ENCODE results near the gene TEAD2. TPM values are rescaled to one million over a fixed set of nuclear protein-coding genes. Genes with fewer than 3 reads are reported as not detected.

Gene TEAD2
- total RNA-seq, 2 donors from 2014 or later: 11.8 to 18.0 TPM

DNA sequence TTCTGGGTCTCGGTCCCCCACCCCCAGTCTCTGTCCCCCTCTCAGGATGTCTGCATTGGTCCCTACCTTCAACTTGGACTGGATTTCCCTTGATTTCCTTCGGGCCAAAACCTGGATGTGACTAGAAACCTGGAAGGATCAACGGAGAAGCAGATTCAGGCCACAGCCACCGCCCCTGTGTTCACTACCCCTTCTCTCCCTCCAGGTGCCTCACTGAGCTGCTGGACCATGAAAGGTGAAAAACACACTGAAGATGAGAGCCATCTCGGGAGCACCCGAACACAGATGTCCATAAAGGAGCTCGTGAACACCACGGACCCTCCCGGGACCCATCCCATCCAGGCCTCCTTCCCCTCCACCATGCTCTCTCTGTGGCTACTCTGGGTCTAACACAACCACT, 5.0 kb downstream of the TEAD2 start:
- DNase-seq: no peak
- intact Hi-C loops (cut with DNase I, micrococcal nuclease): no loop called here
- ATAC-seq: no peak

GRCh38 chr19:49356382-49356781, 5.8 kb downstream of the TEAD2 start:
- intact Hi-C loops (cut with DNase I, micrococcal nuclease): no loop called here
- no peak for ATAC-seq
- DNase-seq: no peak

GRCh38 chr19:49355909-49356353, 6.3 kb downstream of the TEAD2 start:
- intact Hi-C loops (cut with DNase I, micrococcal nuclease): no loop called here
- ATAC-seq (no peak), DNase-seq (no peak)

- ATAC-seq: no peak
- DNase-seq: no peak
- intact Hi-C loops (cut with DNase I, micrococcal nuclease): no loop called here
These were observed 12.6 kb downstream of the TEAD2 start for GRCh38 chr19:49349567-49349966.

DNA sequence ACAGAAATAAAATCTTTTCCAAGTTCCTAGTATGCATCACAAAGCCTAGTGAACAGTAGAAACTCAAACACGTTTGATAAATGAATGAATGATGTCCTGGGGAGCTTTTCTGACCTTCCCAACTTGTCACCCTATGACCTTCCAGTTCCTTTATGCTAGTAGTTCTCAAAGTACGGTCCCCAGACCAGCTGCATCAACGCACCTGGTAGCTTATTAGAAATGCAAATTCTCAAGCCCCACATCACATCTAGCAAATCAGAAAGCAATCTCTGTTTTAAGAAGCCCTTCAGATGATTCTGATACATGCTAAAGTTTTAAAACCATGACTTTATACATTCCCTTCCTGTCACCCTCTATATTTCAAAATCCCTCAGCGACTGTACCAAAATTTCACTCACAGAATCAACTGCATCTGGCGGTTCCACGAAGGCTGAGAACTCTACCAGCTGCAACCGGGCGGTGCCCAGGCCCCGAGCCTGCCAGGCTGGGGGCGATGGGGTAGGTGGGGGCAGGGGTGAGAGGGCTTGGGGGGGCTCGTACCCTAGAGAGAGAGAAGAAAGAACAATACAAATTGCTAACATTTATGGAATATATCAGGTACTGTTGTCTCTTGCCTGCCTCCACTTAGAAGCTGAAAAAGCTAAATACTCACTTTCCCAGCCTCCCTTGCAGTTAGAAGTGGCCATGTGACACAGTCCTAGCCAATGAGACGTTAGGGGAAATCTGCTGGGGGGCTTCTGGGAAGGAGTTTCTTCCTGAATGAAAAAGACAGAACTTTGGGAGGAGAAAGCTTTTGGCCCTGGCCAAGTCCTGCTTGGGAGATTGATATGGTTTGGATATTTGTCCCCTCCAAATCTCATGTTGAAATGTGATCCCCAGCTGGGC, 13.7 kb downstream of the TEAD2 start:
- DNase-seq: no peak
- intact Hi-C loops (cut with DNase I, micrococcal nuclease): no loop called here
- no peak for ATAC-seq

DNA sequence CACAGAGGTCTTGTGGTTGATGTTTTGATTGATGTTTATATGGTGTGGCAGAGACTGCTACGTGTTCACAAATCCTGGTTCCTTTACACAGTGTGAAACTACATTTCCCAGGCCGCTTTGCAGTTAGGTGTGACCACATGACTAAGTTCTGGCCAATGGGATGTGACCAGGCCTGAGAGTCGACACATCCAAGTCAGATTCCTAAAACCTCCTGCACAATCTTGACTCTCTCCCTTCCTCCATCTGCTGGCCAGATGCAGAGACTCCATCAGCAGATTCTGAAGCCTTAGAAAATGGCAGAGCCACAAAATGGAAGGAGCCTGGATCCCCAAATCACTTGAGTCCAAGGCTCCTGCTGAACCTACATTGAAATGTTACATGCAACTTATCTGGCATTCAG, 14.4 kb downstream of the TEAD2 start:
- intact Hi-C loops (cut with DNase I, micrococcal nuclease): no loop called here
- ATAC-seq (peak; percentile 50), DNase-seq (no peak)

DNA sequence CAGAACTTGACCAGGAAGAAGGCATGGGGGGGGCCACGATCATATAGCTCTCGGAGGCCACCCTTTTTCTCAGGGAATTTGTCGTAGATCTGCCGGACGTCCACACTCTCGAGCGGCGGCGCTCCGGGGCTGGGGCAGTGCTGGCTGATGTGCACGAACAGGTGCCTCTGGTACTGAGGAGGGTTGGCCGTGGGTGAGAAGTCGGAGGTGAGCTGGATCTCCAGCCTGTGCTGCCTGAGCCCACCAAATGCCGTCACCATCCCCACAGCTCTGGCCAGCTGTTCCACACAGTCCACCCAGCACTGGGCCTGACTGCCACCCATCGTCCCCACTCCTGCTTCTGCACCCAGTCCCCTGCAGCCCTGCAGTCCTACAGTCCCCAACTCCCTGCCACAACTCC, 15.0 kb downstream of the TEAD2 start:
- ATAC-seq (no peak), DNase-seq (no peak)

DNA sequence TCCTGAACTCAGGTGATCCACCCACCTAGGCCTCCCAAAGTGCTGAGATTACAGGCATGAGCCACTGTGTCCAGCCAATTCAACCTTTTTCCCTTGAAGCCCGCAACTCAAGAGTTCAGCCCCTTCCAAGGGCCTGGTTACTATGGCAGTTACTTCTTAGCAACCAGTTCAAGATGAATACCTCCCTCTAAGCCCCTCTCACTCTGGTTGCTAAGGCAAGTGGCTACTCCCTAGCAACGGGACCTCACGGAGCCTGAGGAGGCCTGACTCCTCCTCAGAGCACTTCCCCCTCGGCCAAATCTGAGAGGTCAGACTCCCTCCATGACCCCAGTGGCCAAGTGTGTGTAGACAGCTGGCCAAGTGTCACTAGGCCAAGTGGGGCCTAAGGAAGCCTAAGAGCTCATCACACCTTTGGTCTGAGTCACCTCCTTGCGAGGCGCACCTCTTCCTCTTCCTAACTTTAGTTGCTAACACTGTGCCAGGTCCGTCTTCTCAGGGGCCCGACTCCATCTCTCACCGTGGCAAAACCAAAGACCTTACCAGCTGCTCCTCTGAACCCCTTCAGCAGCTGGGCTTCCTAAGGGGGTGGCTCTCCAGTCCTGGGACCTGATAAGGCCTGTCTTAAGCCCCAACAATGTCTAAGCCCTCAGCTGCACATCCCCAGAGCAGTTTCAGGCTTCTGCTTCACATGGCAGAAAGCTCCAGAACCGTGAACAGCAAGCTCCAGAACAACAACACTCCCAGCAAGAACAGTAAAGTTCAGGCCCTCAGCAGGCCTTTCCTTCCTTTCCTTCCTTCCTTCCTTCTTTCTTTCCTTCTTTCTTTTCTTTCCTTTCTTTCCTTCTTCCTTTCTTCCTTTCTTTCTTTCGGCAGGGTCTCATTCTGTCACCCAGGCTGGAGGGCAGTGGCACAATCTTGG, 17.5 kb downstream of the TEAD2 start:
- ATAC-seq: no peak
- intact Hi-C loops (cut with DNase I, micrococcal nuclease): no loop called here
- DNase-seq: no peak

More for the DNA sequence above, 15.0 kb downstream of the TEAD2 start:
- intact Hi-C loops (cut with DNase I, micrococcal nuclease): no loop called here

DNA sequence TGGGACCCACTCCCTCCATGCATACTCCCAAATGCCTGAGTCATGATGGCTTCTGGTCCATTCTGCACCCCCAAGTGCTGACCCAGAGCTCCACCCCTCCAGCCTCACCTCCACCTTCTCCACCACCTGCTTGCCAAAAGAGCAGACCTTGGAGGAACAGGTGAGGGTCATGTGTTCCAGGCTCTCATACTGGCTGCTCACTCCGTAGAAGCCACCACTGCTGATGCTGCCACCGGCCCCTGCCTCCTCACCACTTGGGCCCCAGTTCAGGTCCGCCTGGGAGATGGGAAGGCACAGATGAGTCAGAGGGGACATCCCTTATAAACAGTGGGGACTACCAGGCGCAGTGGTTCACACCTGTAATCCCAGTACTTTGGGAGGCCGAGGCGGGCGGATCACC, 19.1 kb downstream of the TEAD2 start:
- ATAC-seq (no peak), DNase-seq (no peak)
- intact Hi-C loops (cut with DNase I, micrococcal nuclease): no loop called here

DNA sequence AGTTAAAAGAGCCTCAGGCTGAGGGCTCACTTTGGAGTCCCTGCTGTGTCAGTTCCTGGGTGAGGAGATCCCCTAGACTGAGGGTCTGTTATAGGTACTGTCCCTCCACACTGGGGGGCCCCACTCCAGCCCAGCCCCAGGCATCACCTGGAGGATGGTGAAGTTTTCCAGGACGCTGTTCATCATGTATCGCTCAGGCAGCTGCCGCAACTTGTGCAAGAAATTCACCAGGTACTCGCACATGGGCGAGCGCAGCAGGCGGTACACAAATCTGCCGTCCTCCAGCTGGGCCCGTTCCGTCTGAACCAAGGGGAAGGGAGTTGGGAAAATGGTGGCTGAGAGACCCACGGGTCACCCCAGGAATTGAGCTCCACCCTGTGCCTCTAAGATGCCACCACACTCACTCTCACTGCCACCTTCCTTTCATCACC, 19.9 kb downstream of the TEAD2 start:
- ATAC-seq: no peak
- no peak for DNase-seq
- intact Hi-C loops (cut with DNase I, micrococcal nuclease): no loop called here

- ATAC-seq: no peak
- no peak for DNase-seq
These were observed 21.1 kb downstream of the TEAD2 start for GRCh38 chr19:49340865-49341718.

GRCh38 chr19:49340069-49340864, 21.9 kb downstream of the TEAD2 start:
- intact Hi-C loops (cut with DNase I, micrococcal nuclease): no loop called here
- DNase-seq (peak; percentile 62 to 73), ATAC-seq (peak; percentile 46)

More at GRCh38 chr19:49340865-49341718, 21.1 kb downstream of the TEAD2 start:
- intact Hi-C loops (cut with DNase I, micrococcal nuclease): no loop called here

- peak; percentile 85 to 90 for DNase-seq
- intact Hi-C loops (cut with DNase I, micrococcal nuclease): no loop called here
- ATAC-seq: peak; percentile 87
These were observed 22.7 kb downstream of the TEAD2 start for GRCh38 chr19:49339301-49340068.

GRCh38 chr19:49338691-49339300, 23.4 kb downstream of the TEAD2 start:
- DNase-seq (peak; percentile 91 to 95), ATAC-seq (peak; percentile 85)
- intact Hi-C loops (cut with DNase I, micrococcal nuclease): no loop called here

DNA sequence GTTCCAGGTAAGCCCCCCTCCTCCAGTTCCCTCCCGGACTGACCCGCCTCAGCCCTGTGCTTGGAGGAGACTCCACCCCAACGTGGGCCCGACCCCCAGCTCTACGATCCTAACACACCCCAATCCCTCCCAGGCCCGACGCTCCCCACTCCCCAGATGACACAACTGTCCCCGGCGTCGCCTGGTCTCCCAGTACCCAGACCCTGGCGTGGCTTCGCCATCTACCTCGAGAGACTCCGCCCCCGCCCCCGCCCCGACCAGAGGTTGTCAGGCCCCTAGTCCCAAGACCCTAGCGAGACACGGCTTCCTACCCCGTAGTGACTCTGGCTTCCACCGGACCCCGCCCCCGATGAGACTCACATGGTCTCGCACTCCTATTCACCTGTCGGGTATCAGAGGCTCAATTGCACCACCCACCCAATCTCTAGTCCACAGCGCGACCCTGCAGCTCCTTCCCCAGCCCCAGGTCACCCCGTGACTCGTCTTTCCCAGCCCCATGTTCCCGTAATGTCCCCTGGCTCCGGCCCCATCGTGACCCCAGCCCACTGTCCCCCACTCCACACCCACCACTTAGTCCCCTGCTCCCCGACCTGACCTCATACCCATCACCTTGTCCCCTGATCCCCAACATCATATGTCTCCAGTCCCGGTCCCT, 24.1 kb downstream of the TEAD2 start:
- intact Hi-C loops (cut with DNase I, micrococcal nuclease): no loop called here
- ATAC-seq (no peak), DNase-seq (no peak)

GRCh38 chr19:49337267-49338022, 24.8 kb downstream of the TEAD2 start:
- no peak for ATAC-seq
- intact Hi-C loops (cut with DNase I, micrococcal nuclease): no loop called here
- no peak for DNase-seq
